IMR-90 (cell line): ENCODE measurements around the gene CPA4. TPM values are rescaled to one million over a fixed set of nuclear protein-coding genes. Genes with fewer than 3 reads are reported as not detected.

Experiments used
- ATAC-seq: fragments of 200-7000 bp; cut with Tn5 transposase; 2 replicates; pipeline ENCODE4 v1.9.1; 2020; ENCODE audit warnings: low read depth, mild to moderate bottlenecking, moderate library complexity
- BruUV-seq: library from RNA; stranded (reverse); fragments of 400-500 nt; replicated peaks from 2 replicates; lab custom pipeline; 2021; lab: Mats Ljungman, UMichigan
- CTCF ChIA-PET: fragments of 300-600 bp; formaldehyde crosslinking; extraction: SDS; loops from one replicate; lab custom pipeline; 2021; ENCODE audit warnings: antibody characterized with exemption; lab: Yijun Ruan, JAX
- POLR2A ChIA-PET: fragments of 300-600 bp; sonication (Branson Sonifier 250); formaldehyde crosslinking; loops from one replicate; lab custom pipeline; 2022; ENCODE audit warnings: antibody characterized with exemption; ENCODE audit not compliant: unreplicated experiment; lab: Charles Lee
- DNase-seq: peaks from one replicate; pipeline ENCODE4 v3.0.0; 2013
- H2AFZ ChIP-seq: replicated peaks from 2 replicates; pipeline ENCODE3; 2013; ENCODE audit warnings: low read length, mild to moderate bottlenecking; ENCODE audit not compliant: poor library complexity
- H2AK5ac ChIP-seq: 2 replicates; pipeline ENCODE4 v1.6.1; 2013; ENCODE audit warnings: low read depth, low read length, inconsistent platforms
- H2AK9ac ChIP-seq: replicated peaks from 2 replicates; pipeline ENCODE3; 2013; ENCODE audit warnings: mild to moderate bottlenecking, low read depth, low read length, moderate library complexity; ENCODE audit not compliant: poor library complexity
- H2BK120ac ChIP-seq: 2 replicates; pipeline ENCODE4 v1.6.1; 2013; ENCODE audit warnings: low read depth, low read length, inconsistent platforms
- H2BK15ac ChIP-seq: 3 replicates; pipeline ENCODE4 v1.6.1; 2013; ENCODE audit warnings: low read depth, low read length, inconsistent platforms
- H2BK20ac ChIP-seq: 2 replicates; pipeline ENCODE4 v1.6.1; 2013; ENCODE audit warnings: low read depth, mild to moderate bottlenecking, inconsistent platforms, low read length, moderate library complexity
- H2BK5ac ChIP-seq: 2 replicates; pipeline ENCODE4 v1.6.1; 2013; ENCODE audit warnings: mild to moderate bottlenecking, low read depth, low read length, inconsistent platforms; ENCODE audit not compliant: poor library complexity, severe bottlenecking
- H3K14ac ChIP-seq: replicated peaks from 2 replicates; pipeline ENCODE4 v1.6.1; 2013; ENCODE audit warnings: low read depth, low read length, inconsistent platforms
- H3K18ac ChIP-seq: 2 replicates; pipeline ENCODE4 v1.6.1; 2013; ENCODE audit warnings: low read depth, low read length, control low read depth
- H3K23ac ChIP-seq: 2 replicates; pipeline ENCODE4 v1.6.1; 2013; ENCODE audit warnings: low read depth, low read length, inconsistent platforms
- H3K27ac ChIP-seq: 2 replicates; pipeline ENCODE4 v1.5.1; 2013; ENCODE audit warnings: mild to moderate bottlenecking, control low read depth, low read length; ENCODE audit not compliant: insufficient read depth
- H3K27me3 ChIP-seq: 2 replicates; pipeline ENCODE4 v1.6.1; 2013; ENCODE audit warnings: low read length; ENCODE audit not compliant: control insufficient read depth, insufficient read depth
- H3K36me3 ChIP-seq: 2 replicates; pipeline ENCODE4 v1.6.1; 2013; ENCODE audit warnings: low read length, mixed read lengths; ENCODE audit not compliant: control insufficient read depth, insufficient read depth
- H3K4ac ChIP-seq: 2 replicates; pipeline ENCODE4 v1.6.1; 2013; ENCODE audit warnings: low read depth, low read length, inconsistent platforms
- H3K4me1 ChIP-seq: 2 replicates; pipeline ENCODE4 v1.6.1; 2013; ENCODE audit warnings: low read length, mixed read lengths; ENCODE audit not compliant: control insufficient read depth, insufficient read depth
- H3K4me2 ChIP-seq: 2 replicates; pipeline ENCODE4 v1.6.1; 2013; ENCODE audit warnings: low read depth, mild to moderate bottlenecking, control low read depth, low read length, moderate library complexity
- H3K4me3 ChIP-seq: 2 replicates; pipeline ENCODE4 v1.5.1; 2013; ENCODE audit warnings: low read depth, mild to moderate bottlenecking, control low read depth, low read length, moderate library complexity; ENCODE audit not compliant: insufficient read depth
- H3K56ac ChIP-seq: 2 replicates; pipeline ENCODE4 v1.6.1; 2013; ENCODE audit warnings: low read length, inconsistent platforms; ENCODE audit not compliant: insufficient read depth; ENCODE audit errors: extremely low read depth
- H3K79me1 ChIP-seq, 2 experiments: 2 replicates each; pipeline ENCODE4 v1.6.1; 2013; ENCODE audit warnings: low read length in 2 of 2, inconsistent platforms in 1 of 2, low read depth in 1 of 2
- H3K9ac ChIP-seq: 2 replicates; pipeline ENCODE4 v1.6.1; 2013; ENCODE audit warnings: low read depth, low read length, control low read depth
- H3K9me1 ChIP-seq: 2 replicates; pipeline ENCODE4 v1.6.1; 2013; ENCODE audit warnings: low read length, inconsistent platforms; ENCODE audit not compliant: insufficient read depth
- H3K9me3 ChIP-seq: 2 replicates; pipeline ENCODE4 v1.6.1; 2013; ENCODE audit warnings: low read length; ENCODE audit not compliant: control insufficient read depth, insufficient read depth
- H4K20me1 ChIP-seq: 2 replicates; pipeline ENCODE4 v1.6.1; 2013; ENCODE audit warnings: low read length, inconsistent platforms; ENCODE audit not compliant: insufficient read depth
- H4K5ac ChIP-seq: 2 replicates; pipeline ENCODE4 v1.6.1; 2013; ENCODE audit warnings: mild to moderate bottlenecking, low read depth, low read length, control low read depth
- H4K8ac ChIP-seq, 2 experiments: 2 replicates each; pipeline ENCODE4 v1.6.1; 2013; ENCODE audit warnings: low read depth in 2 of 2, low read length in 2 of 2, control low read depth in 1 of 2, inconsistent platforms in 1 of 2
- H4K91ac ChIP-seq: 2 replicates; pipeline ENCODE4 v1.6.1; 2013; ENCODE audit warnings: low read depth, low read length, inconsistent platforms; ENCODE audit not compliant: insufficient read depth
- MXI1 ChIP-seq: IDR thresholded peaks from 2 replicates; pipeline ENCODE4 v1.6.1; 2012; ENCODE audit warnings: low read depth, mild to moderate bottlenecking, low read length, moderate library complexity, borderline replicate concordance
- WGBS, 2 experiments: methylation state at CpG; one replicate each; pipeline versions ENCODE4 v1.1.5 to v1.1.7; 2013; ENCODE audit warnings: missing lambda C conversion rate in 2 of 2; ENCODE audit not compliant: insufficient read length in 1 of 2; ENCODE audit errors: extremely low coverage in 2 of 2; 5-methylcytosine and 5-hydroxymethylcytosine counted together
- dilution Hi-C: fragments of 300-500 bp; cut with HindIII; formaldehyde crosslinking; loops from one replicate; pipeline ENCODE4 v1.14.3; 2018; ENCODE audit warnings: low sequenced_read_pairs; ENCODE audit not compliant: unreplicated experiment
- in situ Hi-C: fragments of 300-500 bp; cut with MboI; formaldehyde crosslinking; loops from 3 replicates; pipeline ENCODE4 v1.14.3; 2019; ENCODE audit warnings: low sequenced_read_pairs, inconsistent platforms, mixed read lengths
- intact Hi-C: fragments of 100-400 bp; cut with micrococcal nuclease; formaldehyde crosslinking; loops from 2 replicates; pipeline ENCODE4 v1.10.0; 2022
- polyA plus RNA-seq, 3 experiments: library from polyadenylated mRNA; depleted of rRNA; stranded (reverse); fragments of >200 nt; gene quantifications; 2 replicates each; pipeline ENCODE4 v1.2.3, GENCODE V29; 2012; ENCODE audit warnings: low replicate concordance in 1 of 3
- total RNA-seq: library from RNA; depleted of rRNA; stranded (reverse); fragments of >200 nt; gene quantifications from 2 replicates; pipeline ENCODE4 v1.2.3, GENCODE V29; 2012

Gene CPA4
- total and polyA plus RNA-seq, 2 of the 4 experiments (the other 2 are of a cell fraction) = 316 to 365 TPM

DNA sequence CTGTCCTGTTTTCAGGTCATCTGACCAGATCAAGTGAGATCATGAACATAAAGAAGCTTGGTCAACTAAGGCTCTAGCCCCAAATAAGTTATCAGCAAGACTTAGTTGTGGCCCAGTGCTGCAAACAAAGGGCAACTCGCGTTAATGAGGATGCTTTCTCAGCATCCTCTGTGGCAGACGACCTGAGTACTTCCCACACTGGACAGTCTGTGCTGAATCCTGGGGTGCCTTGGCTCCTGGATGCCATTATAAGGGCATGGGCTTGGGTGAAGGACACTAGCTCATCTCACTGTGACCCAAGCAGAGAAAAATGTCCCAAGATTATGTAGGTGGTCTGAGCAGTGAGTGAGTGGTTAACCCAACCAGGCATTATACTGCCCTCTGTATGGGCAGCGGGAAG, 65.5 kb downstream of the CPA4 start:
- H4K20me1 ChIP-seq = no peaks in the 10 kb centered on the region
- ChIA-PET POLR2A (no interaction called here), CTCF (no interaction called here)
- H3K4me2 ChIP-seq = no peak overlapping the region
- no peaks in the 10 kb centered on the region for H3K27me3 ChIP-seq
- in situ Hi-C loops (no loop called here), dilution Hi-C loops (no loop called here), intact Hi-C loops (loop anchor here (10.0 kb wide), 1 partner anchor 136 kb away; the partner anchor contains the start of gene MEST)
- no peak overlapping the region for H3K4me3 ChIP-seq
- peak overlapping the region; percentile 94 for H2AK5ac ChIP-seq
- no peak overlapping the region for H3K56ac ChIP-seq
- H2AK9ac ChIP-seq = no peak overlapping the region
- ATAC-seq (no peak), DNase-seq (no peak)
- WGBS, 2 experiments = 94% methylated on average over 3 of the region's 4 CpGs; no CpG with 5 or more reads in 1 of the 2 experiments
- H3K9me1 ChIP-seq = peaks cover 17% of the 10 kb centered on the region
- H4K8ac ChIP-seq = peak overlapping the region; percentile 23 to 67; a peak in 3 of 4 replicates
- H3K9ac ChIP-seq = no peak overlapping the region
- H2BK5ac ChIP-seq = peak overlapping the region; percentile 47
- no peaks in the 10 kb centered on the region for H3K36me3 ChIP-seq
- peak overlapping the region; percentile 53 for H4K91ac ChIP-seq
- H3K23ac ChIP-seq = 0 out of 2 replicates have a peak overlapping the region, but pooled peaks have one; percentile 13
- H3K4me1 ChIP-seq = peaks cover 18% of the 10 kb centered on the region
- no peak overlapping the region for H2AFZ ChIP-seq
- no peak for TF ChIP-seq MXI1
- H3K9me3 ChIP-seq = peaks cover 8% of the 10 kb centered on the region
- H2BK15ac ChIP-seq = peak overlapping the region; percentile 98; the same call in 2 of the 3 replicates
- H2BK120ac ChIP-seq = peak overlapping the region; percentile 94
- peak overlapping the region; percentile 78 for H3K4ac ChIP-seq
- H3K27ac ChIP-seq = no peak overlapping the region
- peak overlapping the region; percentile 53; the same call in 1 of the 2 replicates for H3K18ac ChIP-seq
- peak overlapping the region; percentile 91 for H2BK20ac ChIP-seq
- BruUV-seq = no TSS peak
- peak overlapping the region; percentile 65 for H3K14ac ChIP-seq
- peaks cover 0 to 3% of the 10 kb centered on the region in 2 experiments; a peak in 1 of 4 replicates for H3K79me1 ChIP-seq
- peak overlapping the region; percentile 53; the same call in 1 of the 2 replicates for H4K5ac ChIP-seq
